DMS114 treated with DMSO at 0.1 percent for 48 hours (cell line): Measurements from ENCODE around the gene EML1.
A peak's percentile ranks its signal among the peaks of the same experiment; 100 is the strongest.

Source experiments
- DNase-seq: peaks from one replicate; lab custom pipeline; 2025; ENCODE audit not compliant: unreplicated experiment; lab: John Stamatoyannopoulos, UW

EML1 gene

DNA sequence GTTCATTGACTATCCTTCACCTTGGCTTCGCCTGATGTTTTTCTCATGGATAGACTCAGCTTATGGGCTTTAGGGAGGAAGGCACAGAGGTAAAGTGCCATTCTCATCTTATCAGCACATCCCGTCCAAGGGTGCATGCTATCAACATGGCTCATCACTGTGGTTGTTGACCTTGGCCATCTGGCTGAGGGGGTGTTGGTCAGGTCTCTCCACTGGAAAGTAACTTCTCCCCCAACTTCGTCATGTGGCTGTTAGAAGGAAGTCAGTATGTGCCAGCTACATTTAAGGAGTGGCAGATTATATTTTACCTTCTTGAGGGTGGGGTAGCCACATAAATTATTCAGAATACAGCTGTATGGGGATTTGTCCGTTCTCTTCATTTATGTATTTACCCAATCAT, 68.9 kb downstream of the EML1 start:
- DNase-seq, result no peak

DNA sequence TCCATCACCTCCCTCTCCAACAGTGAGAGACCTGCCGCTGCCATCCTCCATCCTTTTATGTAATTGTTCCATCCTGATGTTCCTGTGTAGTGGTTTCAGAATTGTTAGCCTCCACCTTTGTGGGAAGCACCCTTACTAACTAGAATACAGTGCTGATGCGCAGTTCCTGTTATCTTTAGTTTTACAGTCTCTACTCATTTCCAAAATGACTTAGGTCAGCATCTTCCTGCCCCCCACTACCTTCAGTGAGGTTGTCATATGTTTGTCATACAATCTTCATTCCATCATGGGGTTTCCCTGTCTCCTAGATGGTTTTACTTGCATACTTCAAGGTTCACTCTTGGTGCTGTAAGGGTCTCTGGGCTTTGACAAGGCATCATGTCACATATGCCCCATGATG, 69.8 kb downstream of the EML1 start:
- no peak for DNase-seq

DNA sequence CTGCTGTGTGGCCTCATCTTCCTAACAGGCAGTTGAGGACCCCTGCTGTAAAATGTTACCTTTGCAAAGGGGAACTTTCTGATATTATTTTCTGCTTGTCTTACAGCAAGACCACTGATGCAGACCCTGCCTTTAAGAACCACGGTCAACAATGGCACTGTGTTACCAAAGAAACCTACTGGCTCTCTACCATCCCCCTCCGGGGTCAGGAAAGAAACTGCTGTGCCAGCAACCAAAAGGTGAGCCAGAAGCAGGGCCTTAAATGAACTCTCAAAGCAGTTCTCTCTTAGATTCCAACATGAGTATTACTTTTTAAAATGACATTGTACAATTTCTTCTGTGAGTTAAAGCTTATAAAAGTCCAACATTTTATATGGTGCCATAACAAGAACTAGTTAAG, 72.2 kb downstream of the EML1 start:
- no peak for DNase-seq

DNA sequence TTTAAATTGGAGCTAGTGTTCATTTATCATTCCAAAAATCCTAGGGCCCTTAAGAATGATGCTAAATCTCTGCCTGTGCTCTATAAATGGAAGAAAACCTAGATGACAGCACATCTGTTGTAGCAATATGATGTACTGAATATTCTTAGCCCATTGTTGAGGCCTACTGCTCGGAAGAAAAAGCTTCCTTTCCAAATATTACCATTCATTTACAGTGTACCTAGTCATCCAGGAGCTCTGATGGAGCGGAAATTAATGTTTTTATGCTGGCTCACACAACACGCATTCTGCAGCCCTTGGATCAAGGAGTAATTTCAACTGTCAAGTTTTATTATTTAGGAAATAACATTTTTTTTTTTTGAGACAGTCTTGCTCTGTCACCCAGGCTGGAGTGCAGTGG, 77.4 kb downstream of the EML1 start:
- no peak for DNase-seq

DNA sequence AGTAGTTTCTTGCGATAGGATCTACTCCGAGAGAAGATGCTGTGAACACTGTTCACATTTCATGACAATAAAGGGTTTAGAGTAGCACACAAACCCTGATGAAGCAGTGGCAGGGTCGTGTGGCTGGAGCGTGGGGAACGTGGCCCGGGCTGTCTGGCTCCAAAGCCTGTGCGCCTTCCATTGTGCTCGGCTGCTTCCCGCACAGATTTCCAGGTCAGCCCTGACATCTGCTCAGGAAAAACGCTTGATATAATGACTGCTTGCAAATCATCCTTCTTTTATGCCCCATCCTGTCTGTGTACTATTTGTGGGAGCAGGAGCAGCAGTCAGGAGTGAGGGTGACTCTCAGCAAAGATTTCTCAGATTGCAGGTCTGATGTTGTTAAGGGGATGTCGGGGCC, 78.6 kb downstream of the EML1 start:
- DNase-seq, result no peak

DNA sequence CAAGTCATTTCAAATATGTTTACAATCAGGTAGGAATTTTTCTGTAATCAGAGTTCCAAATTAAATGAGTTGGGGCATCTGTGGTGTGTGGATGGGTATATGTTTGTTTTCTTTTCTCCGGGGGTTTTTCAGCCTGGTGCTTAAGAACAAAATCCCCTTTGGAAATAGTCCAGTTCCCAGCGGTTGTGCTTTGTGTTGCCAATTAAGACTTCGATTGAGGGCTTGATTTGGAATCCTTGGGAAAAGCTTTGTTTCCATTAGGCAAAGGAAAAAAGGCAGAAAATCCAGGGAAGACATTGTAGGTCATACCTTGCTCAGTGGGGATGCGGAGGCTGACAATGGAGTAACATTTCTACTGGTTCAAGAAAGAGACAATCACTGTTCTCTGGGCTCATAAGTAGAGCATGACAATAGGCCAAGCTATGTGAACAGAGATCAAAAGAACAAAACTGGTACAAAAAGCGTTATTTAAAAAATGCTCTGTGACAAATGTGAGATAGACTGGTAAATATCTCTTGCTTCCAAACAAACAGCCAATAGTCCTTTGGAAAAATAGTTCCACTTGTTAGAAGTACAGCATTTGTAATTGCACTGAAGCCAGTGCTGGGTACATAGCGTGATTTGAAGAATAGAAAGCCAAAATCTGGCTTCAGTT, 79.7 kb downstream of the EML1 start:
- DNase-seq, result no peak

DNA sequence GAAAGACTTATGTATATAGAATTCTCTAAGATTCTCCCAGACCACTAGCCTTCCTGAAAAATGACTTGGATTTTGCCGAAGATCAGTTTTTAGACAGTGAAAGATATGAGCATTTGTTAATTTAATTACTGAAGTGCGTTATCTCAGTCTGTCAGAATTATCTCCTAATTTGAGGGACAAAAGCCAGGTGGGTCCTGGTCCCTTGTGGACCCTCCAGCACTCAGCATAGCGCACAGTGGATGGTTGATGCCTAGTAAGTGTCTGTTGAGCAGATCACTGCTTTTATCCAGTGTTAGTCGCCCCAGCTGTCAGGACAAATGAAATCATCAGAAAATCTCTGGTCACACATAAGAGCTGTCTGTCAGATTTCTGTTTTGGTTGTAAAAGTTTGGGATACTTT, 80.4 kb downstream of the EML1 start:
- DNase-seq, result no peak

DNA sequence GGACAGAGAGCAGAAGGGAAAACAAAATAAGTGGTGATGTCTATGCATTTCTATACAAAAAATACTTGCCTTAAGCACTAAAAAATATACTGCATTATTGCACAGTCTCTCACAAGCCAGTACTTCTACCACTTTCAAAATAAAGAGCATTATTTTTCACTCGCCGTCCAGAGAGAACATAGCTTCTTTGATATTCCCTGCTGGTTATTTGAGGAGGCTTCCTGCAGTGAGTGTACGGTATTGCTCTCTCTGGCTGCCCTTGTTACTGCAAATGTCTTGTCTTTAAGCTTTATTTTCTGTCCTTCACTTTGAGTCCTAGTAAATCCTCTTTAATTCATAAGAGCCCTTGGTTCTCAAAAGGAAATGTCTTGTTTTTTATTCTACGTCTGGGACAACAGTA, 81.1 kb downstream of the EML1 start:
- DNase-seq, result no peak

DNA sequence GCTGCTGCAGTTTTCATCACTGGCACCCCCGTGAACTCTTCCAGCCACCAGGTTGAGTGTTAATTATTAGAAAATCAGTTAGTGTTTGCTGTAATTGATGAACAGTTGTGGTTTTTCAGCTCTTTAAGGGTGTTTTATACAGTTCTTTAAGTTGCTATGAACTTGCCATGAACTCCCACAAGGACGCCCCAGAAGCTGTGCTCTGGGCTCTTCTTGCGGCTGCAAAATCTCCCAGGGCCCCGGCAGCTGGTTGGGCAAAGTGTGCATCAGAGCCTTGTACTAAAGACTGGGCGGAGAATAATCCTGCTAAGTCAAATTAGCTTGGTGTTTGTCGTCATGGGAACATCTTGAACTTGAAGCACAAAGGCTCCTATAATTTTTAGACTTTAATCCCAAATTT, 82.2 kb downstream of the EML1 start:
- no peak for DNase-seq

DNA sequence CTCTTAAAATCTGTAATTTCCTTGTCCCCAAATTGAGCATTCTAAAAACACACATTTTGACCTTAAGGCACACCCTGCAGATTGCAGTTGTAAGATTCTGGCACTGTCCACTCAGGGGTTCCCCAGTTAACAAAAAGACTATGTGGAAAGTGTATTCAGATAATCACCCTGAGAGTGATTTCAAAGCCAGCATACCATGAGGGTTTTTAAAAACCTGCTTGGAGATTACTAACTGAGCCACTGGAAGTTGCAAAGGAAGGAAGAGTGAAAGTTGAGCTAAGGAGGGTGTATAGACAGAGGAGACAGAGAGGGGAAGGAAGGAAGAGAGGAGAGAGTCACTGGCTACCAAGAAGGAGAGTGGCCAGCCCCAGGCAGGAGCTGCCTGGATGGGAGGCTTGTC, 82.6 kb downstream of the EML1 start:
- DNase-seq, result no peak

DNA sequence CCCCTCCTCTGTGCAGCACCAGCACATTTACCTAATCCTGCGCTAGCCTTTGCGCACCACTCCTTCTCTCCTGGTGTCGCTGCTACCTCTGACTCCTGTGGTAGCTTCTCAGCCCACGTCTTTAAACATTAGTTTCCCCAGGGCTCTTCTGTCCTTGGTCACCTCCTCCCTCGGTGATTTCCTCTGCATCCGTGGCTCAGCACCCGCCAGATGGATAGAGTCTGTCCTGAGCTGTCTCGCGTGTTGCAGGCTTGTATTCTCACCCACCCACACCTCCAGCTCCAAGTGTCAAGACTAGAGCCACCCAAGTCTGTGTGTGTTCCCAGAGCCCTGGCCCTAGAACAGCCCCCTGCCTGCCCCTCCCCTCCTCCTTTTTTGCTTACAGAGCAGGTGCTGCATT, 83.2 kb downstream of the EML1 start:
- no peak for DNase-seq

DNA sequence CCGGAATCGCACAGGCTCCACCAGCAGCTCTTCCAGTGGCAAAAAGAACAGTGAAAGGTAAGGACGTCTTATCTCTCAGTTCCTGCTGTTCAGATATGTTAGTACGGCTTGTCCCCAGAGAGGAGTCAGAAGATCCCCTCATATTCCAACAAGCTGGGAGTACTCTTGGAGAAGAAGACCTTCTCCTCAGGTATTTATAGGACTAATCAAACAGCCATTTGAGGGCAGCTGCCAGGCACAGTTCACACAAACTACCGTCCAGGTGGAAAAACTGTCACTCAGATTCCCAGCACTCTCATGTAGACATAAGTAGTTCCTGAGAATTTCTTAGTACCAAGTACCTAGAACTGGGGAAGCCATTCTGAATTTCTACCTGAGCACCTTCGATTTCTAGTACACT, 85.3 kb downstream of the EML1 start:
- no peak for DNase-seq

DNA sequence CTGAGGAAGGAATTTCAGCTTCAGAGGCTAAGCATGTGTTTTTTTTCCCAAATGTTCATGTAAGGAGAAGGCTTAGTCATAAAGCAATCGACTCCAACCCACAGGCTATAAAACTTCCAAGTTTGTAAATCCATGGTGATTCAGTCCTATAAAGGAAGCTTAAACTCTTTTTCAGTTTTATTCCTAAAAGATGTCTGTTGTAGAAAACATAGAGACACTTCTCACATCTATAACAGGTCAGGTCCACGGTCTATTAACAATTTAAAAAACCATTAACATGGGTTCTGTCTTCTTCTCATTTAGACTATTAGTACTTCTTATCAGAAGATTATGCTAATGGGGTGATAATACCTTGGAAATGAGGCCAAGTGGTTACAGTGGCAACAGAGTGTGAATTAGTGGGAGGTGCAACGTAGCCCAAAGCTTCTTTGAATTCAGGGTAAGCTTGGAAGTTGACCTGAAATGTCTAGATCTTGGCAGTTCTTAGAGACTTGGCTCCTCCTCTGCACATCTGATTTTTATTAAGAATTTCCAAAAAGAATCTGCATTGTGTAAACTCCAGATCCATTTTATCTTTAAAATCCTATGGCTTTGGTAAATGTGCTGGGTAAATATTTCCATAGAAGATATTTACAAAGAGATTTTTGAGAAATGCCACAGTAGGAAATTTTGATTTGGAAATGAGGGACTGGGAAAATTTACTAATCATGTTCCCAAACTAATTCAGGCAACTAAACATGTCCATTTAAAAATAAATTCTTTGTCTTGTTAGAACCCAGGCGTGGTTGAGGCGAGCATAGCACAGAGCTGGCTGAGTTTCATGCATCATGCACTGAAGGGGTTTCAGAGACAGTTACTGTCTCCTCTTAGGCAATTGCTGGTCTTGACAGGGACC, 86.4 kb downstream of the EML1 start:
- DNase-seq, result no peak

DNA sequence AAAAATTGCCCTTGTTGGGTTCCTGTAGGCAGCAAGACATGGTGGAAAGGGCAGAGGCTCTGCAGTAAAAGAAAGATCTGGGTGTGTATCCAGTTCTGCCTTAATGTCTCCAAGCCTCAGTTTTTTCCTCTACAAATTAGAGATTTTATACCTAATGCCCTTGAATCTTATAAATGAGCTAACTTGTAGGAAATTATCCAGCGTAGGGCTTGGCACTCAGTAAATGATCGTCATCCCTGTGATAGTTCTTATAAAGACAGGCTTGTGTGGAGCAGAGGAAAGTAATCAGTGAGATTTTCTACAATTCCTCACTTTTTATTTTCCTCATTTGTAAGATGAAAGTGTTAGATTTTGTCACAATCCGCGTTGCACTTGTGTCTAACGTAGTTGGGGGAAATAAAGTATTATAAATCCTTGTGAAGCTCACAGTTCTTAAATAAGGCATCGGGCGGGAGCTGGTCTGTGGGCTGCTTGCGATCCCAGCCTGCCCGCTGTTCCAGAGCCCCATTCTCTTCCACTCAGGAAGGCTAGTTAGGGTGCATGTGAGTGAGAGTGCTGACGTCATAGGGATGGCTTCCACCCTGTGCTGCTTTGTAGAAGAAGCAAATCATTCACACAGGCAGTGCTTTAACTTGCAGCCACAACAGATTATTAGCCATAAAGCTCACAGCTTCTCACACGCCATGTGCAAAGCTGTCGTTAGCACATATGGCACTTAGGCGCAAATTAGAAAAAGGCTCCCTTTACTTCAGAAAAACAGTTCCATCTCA, 87.6 kb downstream of the EML1 start:
- DNase-seq, result no peak

DNA sequence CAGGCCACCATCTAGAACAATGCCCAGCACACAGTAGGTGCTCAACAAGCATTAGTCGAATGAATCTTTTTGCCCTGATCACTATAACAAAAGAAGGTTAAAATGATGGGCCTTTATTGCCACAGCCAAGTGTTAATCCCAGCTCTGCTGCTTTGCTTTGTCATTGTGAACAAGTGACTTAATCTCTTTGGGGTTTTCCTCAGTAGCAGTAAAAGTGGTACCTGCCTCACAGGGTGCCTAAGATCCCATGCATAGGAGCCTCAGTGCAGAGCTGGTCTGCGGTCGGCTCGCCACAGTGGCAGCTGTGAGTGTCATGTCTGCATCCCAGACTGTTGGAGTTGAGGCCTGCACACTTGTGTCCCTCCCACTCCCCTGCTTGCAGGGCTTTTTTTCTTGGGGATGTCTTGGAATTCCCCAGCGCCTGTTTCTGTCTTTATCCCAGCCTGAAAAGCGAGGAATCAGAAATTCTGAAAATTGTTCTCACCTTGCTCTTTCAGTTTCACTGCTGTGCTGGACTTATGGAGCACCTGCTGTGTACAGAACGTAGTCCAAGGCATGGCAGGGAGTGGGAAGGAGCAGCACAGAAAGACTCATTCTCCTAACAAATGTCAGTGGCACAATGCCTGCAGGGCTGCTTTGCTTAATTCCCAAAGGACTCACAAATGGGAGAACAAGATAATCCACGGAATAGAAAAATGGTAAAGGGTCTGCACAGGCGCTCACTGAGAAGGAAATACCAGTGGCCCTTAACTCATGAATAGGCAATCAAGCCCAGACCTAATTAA, 90.8 kb downstream of the EML1 start:
- no peak for DNase-seq

DNA sequence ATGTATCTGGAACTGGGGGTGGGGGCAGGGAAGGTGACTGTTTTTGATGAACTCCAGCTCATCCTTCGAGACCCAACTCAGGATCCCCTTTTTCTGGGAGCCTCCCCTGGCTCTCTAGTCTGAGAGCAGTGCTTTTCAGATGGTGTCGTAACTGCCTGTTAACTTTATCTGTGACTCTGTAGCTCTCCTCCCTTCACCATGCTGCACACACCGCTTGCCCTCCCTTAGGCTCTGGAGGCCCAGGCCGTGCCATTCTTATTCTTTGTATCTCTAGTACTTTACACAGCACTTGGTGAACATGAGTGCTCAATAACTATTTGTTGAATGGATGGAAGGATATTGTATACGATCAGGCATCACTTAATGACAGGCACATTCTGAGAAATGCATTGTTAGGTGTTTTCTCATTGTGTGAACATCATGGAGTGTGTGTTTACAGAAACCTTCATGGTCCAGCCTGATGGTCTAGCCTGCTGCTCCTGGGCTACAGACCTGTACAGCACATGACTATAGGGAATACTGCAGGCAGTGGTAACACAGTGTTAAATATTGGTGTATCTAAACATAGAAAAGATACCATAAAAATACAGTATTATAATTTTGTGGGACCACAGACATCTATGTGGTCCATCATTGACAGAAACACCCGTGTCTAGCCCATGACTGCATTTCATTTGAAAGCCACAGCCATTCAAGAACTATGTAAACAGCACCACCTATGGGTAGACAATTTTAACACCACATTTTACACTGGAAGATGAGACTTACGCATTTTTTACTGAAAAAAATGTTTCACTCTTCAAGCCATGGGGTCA, 91.8 kb downstream of the EML1 start:
- peak; percentile 44 for DNase-seq

DNA sequence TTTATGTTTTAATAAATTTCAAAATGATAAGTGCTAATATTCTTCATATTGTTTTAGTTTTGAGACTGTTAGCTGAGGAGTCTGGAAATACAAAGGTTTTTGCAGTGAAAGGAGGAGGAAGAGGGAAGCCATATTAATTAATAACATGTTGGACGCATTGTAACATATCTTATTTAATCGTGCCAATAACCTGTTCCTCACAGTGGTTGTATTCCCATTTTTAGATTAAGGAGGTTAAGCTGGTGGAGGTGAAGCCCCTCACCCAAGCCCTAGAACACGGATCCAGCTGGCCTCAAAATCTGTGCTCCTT, 92.4 kb downstream of the EML1 start:
- DNase-seq, result no peak

DNA sequence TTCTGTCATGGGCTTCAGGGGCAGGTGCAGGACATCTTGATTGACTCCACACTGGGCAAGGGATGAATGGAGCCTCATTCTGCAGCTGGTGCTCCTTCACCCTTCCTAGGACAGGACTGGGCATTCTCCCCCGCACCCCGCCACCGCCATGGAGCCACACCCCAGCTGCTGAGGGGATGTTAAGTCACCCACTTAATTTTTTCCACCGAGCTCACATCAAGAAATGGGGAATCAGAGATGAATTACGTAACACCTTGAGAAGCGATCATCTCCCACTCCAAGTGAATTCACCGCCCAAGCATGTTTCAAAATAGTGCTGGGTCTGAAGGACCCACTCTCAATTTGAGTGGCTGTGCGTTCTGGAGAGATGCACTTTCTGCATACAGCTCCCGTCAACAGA, 94.2 kb downstream of the EML1 start:
- DNase-seq, result no peak

DNA sequence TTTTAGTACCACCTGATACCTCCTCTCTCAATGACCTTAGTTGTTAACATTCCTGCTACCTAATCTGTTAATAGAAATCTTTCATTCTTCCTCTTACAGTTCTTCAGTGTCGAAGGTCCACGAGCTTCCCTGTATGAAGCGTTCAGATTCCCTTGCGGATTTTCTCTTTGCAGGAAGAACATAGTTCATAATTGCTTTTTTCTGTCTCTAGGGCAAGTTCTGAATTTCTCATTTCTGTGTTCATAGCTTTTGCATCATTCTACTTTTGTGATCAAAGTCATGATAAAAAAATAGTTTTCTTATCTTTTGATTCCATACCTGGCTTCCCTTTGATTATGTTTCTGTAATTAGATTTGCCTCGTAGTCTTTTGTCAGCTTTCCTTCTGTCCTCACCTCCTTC, 94.9 kb downstream of the EML1 start:
- DNase-seq, result no peak

DNA sequence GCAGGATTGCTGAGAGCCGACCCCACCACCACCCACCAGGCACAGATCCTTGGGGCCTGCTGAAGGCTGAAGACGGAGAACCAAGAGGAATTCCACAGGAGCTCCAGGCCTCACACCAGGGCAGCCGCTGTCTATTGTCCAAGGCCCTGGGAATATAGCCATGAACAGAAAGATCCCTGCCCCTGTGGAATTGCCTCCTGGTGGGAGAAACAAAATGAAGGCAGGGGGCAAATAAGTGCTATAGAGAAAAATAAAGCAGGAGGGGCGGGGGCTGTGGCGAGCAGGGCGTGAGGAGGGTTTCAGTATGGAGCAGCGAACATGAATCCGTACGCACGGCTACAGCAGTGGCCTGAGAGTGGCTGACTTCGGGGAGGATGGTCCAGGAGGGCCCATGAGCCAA, 96.1 kb downstream of the EML1 start:
- no peak for DNase-seq

DNA sequence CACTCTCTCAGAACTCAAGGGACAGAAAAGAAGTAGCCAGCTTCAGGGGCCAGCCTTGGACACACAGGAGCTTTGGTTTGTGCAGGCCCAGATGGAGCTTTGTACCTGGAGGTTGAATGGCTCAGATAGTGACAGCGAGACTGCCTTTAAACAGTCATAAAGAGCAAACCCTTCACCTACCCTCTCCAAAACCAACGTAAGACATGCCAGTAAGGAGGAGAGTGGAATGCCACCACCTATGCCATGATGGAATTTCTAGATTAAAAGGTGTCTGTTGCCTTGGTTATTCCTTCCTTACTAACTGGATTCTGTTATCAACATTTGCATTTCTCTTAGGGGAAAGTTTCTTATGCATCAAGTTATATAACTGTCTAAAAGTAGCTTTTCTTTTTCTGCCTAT, 98.1 kb downstream of the EML1 start:
- no peak for DNase-seq
